PFSK-1 (cell line): ENCODE measurements around the gene SDC1. TPM values are rescaled to one million over a fixed set of nuclear protein-coding genes. Genes with fewer than 3 reads are reported as not detected.

Experiments
- FOXP2 ChIP-seq: optimal IDR thresholded peaks from 2 replicates; pipeline ENCODE3; 2011; ENCODE audit warnings: borderline replicate concordance, control low read depth, inconsistent platforms; ENCODE audit not compliant: insufficient read depth; ENCODE audit errors: extremely low read length, extremely low read depth
- POLR2AphosphoS5 ChIP-seq: IDR thresholded peaks from 2 replicates; pipeline ENCODE4 v1.6.1; 2012; ENCODE audit warnings: low read depth, mild to moderate bottlenecking, control low read depth, low read length, moderate library complexity
- SIN3A ChIP-seq: IDR thresholded peaks from 2 replicates; pipeline ENCODE4 v1.6.1; 2012; ENCODE audit warnings: mild to moderate bottlenecking, low read length, moderate library complexity, borderline replicate concordance; ENCODE audit not compliant: insufficient read depth
- TAF1 ChIP-seq: IDR thresholded peaks from 2 replicates; pipeline ENCODE4 v1.6.1; 2012; ENCODE audit warnings: low read length, control low read depth, borderline replicate concordance; ENCODE audit not compliant: insufficient read depth
- polyA plus RNA-seq: library from polyadenylated mRNA; unstranded; fragments of >200 nt; gene quantifications from one replicate; pipeline ENCODE4 v1.2.1, GENCODE V29; 2012; ENCODE audit warnings: low read depth, missing spikeins; ENCODE audit not compliant: insufficient read length
- TF ChIP-seq, protein P1 (sequence below), 2 experiments: IDR thresholded peaks; 2 replicates each; pipeline versions ENCODE4 v1.6.1 to v1.8.0; 2011 to 2012; ENCODE audit warnings: low read depth in 2 of 2, low read length in 2 of 2, control low read depth in 1 of 2, inconsistent platforms in 1 of 2, mild to moderate bottlenecking in 1 of 2, moderate library complexity in 1 of 2; ENCODE audit not compliant: insufficient read depth in 1 of 2

Gene SDC1, protein sequence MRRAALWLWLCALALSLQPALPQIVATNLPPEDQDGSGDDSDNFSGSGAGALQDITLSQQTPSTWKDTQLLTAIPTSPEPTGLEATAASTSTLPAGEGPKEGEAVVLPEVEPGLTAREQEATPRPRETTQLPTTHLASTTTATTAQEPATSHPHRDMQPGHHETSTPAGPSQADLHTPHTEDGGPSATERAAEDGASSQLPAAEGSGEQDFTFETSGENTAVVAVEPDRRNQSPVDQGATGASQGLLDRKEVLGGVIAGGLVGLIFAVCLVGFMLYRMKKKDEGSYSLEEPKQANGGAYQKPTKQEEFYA
- polyA plus RNA-seq = 5.9 TPM

- TF ChIP-seq POLR2AphosphoS5 = no peak
- no peak for TF ChIP-seq FOXP2
- TF ChIP-seq SIN3A = no peak
- TF ChIP-seq TAF1 = no peak
- TF ChIP-seq, protein P1, sequence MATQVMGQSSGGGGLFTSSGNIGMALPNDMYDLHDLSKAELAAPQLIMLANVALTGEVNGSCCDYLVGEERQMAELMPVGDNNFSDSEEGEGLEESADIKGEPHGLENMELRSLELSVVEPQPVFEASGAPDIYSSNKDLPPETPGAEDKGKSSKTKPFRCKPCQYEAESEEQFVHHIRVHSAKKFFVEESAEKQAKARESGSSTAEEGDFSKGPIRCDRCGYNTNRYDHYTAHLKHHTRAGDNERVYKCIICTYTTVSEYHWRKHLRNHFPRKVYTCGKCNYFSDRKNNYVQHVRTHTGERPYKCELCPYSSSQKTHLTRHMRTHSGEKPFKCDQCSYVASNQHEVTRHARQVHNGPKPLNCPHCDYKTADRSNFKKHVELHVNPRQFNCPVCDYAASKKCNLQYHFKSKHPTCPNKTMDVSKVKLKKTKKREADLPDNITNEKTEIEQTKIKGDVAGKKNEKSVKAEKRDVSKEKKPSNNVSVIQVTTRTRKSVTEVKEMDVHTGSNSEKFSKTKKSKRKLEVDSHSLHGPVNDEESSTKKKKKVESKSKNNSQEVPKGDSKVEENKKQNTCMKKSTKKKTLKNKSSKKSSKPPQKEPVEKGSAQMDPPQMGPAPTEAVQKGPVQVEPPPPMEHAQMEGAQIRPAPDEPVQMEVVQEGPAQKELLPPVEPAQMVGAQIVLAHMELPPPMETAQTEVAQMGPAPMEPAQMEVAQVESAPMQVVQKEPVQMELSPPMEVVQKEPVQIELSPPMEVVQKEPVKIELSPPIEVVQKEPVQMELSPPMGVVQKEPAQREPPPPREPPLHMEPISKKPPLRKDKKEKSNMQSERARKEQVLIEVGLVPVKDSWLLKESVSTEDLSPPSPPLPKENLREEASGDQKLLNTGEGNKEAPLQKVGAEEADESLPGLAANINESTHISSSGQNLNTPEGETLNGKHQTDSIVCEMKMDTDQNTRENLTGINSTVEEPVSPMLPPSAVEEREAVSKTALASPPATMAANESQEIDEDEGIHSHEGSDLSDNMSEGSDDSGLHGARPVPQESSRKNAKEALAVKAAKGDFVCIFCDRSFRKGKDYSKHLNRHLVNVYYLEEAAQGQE (IDR thresholded peaks at IDR 0.05; ENCODE audit: insufficient read depth in 1 of 2, low read depth in 2 of 2, low read length in 2 of 2) = no peak
Observed at GRCh38 chr2:20224716-20225293, at the start of gene SDC1. Gene SDC1, minus strand, starts transcription at chr2:20225130. Its CDS starts 263 bp downstream, at chr2:20224867.

- TF ChIP-seq POLR2AphosphoS5 (no peak), TAF1 (no peak), FOXP2 (no peak), SIN3A (no peak)
- TF ChIP-seq, protein P1 (IDR thresholded peaks at IDR 0.05; ENCODE audit: insufficient read depth in 1 of 2, low read depth in 2 of 2, low read length in 2 of 2) = no peak
Observed at GRCh38 chr2:20273042-20273441, 48.1 kb upstream of the SDC1 start.

- TF ChIP-seq SIN3A (no peak), POLR2AphosphoS5 (no peak), TAF1 (no peak), FOXP2 (no peak)
- TF ChIP-seq, protein P1 (IDR thresholded peaks at IDR 0.05; ENCODE audit: insufficient read depth in 1 of 2, low read depth in 2 of 2, low read length in 2 of 2) = no peak
Observed at GRCh38 chr2:20267529-20267928, 42.6 kb upstream of the SDC1 start.

GRCh38 chr2:20264629-20265028 is 39.7 kb upstream of the SDC1 start:
- TF ChIP-seq FOXP2 (no peak), POLR2AphosphoS5 (no peak), SIN3A (no peak), TAF1 (no peak)
- TF ChIP-seq, protein P1 (IDR thresholded peaks at IDR 0.05; ENCODE audit: insufficient read depth in 1 of 2, low read depth in 2 of 2, low read length in 2 of 2) = no peak
